K562 (cell line): ENCODE measurements around the gene HRH4. TPM values are rescaled to one million over a fixed set of nuclear protein-coding genes. Genes with fewer than 3 reads are reported as not detected.

Source experiments
- ARID2 ChIP-seq: fragments of 450-650 bp; IDR thresholded peaks from 2 replicates; pipeline ENCODE4 v1.6.1; 2017; ENCODE audit warnings: antibody characterized with exemption, mild to moderate bottlenecking
- KLF6 ChIP-seq: fragments of 250-450 bp; sonication (Bioruptor Pico); IDR thresholded peaks from 2 replicates; pipeline ENCODE4 v1.4.0; 2020; ENCODE audit warnings: mild to moderate bottlenecking, moderate library complexity, borderline replicate concordance
- LCOR ChIP-seq: sonication (generic); formaldehyde crosslinking; IDR thresholded peaks from 2 replicates; pipeline ENCODE4 v1.8.0; 2022; ENCODE audit warnings: mild to moderate bottlenecking, missing genetic modification reagents
- SETDB1 ChIP-seq: IDR thresholded peaks from one replicate; pipeline ENCODE4 v1.6.1; 2012; ENCODE audit warnings: low read length, control low read depth, inconsistent platforms
- ZNF592 ChIP-seq: fragments of 450-650 bp; IDR thresholded peaks from 2 replicates; pipeline ENCODE4 v1.6.1; 2017; ENCODE audit warnings: antibody characterized with exemption, mild to moderate bottlenecking
- ZNF75A ChIP-seq: fragments of 450-650 bp; formaldehyde crosslinking; IDR thresholded peaks from 2 replicates; pipeline ENCODE4 v1.4.0; 2020; ENCODE audit warnings: mild to moderate bottlenecking
- polyA plus RNA-seq, 8 experiments: library from polyadenylated mRNA; depleted of rRNA in 4 of 8; stranded (reverse) in 5 of 8; unstranded in 3 of 8; fragments of >200 nt; fragmentation: Nextera tagmentation in 2 of 8; fragmentation: Illumina TruSeq in 1 of 8; extraction: Ambion mirVana in 2 of 8; extraction: Trizol in 1 of 8; gene quantifications; 2 replicates each; pipeline versions ENCODE4 v1.2.1 to v1.2.3, GENCODE V29; 2011 to 2014; ENCODE audit warnings: inconsistent platforms in 1 of 8, missing spikeins in 1 of 8
- total RNA-seq, 7 experiments: library from RNA; depleted of rRNA in 6 of 7; stranded (reverse); fragments of >200 nt in 6 of 7; fragmentation: Illumina TruSeq in 2 of 7; extraction: Trizol in 2 of 7; gene quantifications; 2 replicates each; pipeline versions ENCODE4 v1.2.1 to v1.2.3, GENCODE V29; 2011 to 2021; ENCODE audit warnings: low replicate concordance in 1 of 7

HRH4 gene
- total and polyA plus RNA-seq, 9 of the 15 experiments (the other 6 are each of a cell fraction or from before 2014, with no cell fraction given) = not detected

- TF ChIP-seq ZNF592 (peak; percentile 50; the same call in 1 of the 2 replicates), ARID2 (no peak), LCOR (CRISPR knock-in tag) (peak; percentile 62; the same call in 1 of the 2 replicates), KLF6 (CRISPR knock-in tag) (peak; percentile 74; the same call in 1 of the 2 replicates), ZNF75A (CRISPR knock-in tag) (no peak; the same call in 1 of the 2 replicates), SETDB1 (no peak)
- TF ChIP-seq, all 486 proteins: peak for 155
Observed at GRCh38 chr18:24426398-24427294, 33.8 kb upstream of the HRH4 start, which contains the start of gene IMPACT (continued).
